Measurements from ENCODE around the gene SNX7.

The SNX7 gene

DNA sequence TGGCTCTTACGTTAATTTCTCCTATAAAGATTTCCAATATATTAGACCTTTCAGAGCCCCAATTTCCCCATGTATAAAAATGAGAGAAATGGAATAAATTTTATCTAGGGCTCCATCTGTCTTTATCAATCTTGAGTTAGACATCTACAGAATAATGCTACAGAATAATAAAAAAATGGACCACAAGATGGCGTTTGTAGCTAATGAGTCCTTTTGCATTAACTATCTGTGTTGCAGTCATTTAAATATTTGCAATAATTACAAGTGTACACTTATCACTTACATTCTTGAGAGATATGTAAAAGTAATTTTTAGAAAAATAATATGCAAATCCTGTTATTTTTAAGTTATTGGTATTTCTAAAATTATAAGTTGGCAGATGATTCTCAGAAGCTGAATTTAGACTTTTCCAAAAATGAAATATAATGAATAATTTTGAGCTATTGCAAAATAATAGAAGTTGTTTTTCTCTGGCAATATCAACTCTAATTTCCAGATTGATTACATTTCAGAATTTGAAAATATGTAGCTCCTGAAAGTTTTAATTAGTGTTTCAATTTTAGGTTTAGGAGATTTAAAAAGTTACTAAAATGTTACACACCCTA lies 87.7 kb downstream of the SNX7 start:
- Histone ChIP-seq H3K9me3 (ENCODE audit: insufficient read depth, low read length, severe bottlenecking) (no peaks in the 10 kb centered on the region), H3K9ac (ENCODE audit: low read depth, low read length) (no peak overlapping the region), H3K79me2 (ENCODE audit: insufficient read depth, low read length) (no peaks in the 10 kb centered on the region), H3K27ac (ENCODE audit: low read length) (no peak overlapping the region), H2AFZ (ENCODE audit: low read depth, low read length) (no peak overlapping the region), H4K20me1 (ENCODE audit: insufficient read depth, low read length) (no peaks in the 10 kb centered on the region), H3K36me3 (ENCODE audit: insufficient read depth, low read length) (no peaks in the 10 kb centered on the region), H3K27me3 (ENCODE audit: insufficient read depth, low read length, poor library complexity) (no peaks in the 10 kb centered on the region), H3K4me3 (ENCODE audit: low read depth in 1 of 2, low read length in 2 of 2) (no peak overlapping the region), H3K4me1 (ENCODE audit: insufficient read depth, low read length) (peaks cover 11% of the 10 kb centered on the region), H3K4me2 (ENCODE audit: insufficient read depth, low read length) (no peak overlapping the region)
- DNase-seq: no peak
- TF ChIP-seq, protein P1, sequence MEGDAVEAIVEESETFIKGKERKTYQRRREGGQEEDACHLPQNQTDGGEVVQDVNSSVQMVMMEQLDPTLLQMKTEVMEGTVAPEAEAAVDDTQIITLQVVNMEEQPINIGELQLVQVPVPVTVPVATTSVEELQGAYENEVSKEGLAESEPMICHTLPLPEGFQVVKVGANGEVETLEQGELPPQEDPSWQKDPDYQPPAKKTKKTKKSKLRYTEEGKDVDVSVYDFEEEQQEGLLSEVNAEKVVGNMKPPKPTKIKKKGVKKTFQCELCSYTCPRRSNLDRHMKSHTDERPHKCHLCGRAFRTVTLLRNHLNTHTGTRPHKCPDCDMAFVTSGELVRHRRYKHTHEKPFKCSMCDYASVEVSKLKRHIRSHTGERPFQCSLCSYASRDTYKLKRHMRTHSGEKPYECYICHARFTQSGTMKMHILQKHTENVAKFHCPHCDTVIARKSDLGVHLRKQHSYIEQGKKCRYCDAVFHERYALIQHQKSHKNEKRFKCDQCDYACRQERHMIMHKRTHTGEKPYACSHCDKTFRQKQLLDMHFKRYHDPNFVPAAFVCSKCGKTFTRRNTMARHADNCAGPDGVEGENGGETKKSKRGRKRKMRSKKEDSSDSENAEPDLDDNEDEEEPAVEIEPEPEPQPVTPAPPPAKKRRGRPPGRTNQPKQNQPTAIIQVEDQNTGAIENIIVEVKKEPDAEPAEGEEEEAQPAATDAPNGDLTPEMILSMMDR (IDR thresholded peaks at IDR 0.05; ENCODE audit: borderline replicate concordance, extremely low read depth, low read length, poor library complexity, severe bottlenecking): peak; percentile 65
- TF ChIP-seq EZH2 (IDR thresholded peaks at IDR 0.05; ENCODE audit: borderline replicate concordance, low read depth, low read length, severe bottlenecking): no peak
- ATAC-seq (ENCODE audit: insufficient read depth, low read depth): peak; percentile 63; the same call in 2 of the 3 replicates

DNA sequence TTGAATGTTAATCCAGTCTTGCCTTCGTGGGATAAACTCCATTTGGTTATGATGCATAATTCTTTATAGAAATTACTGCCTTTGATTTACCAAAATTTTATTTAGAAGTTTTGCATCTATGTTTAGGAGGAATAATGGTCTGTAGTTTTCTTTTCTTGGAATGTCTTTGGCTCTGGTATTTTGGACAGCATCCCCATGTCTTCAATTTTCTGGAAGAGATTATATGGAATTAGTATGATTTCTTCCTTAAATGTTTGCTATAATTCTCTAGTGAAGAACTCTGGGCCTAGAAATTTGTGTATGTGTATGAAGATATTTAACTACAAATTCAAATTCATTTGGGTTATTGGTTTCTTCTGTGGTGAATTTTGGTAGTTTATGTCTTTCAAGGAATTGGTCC lies 92.7 kb downstream of the SNX7 start:
- no peak overlapping the region for H2AFZ ChIP-seq (ENCODE audit: low read depth, low read length)
- no peak for TF ChIP-seq EZH2 (IDR thresholded peaks at IDR 0.05; ENCODE audit: borderline replicate concordance, low read depth, low read length, severe bottlenecking)
- TF ChIP-seq, protein P1 (IDR thresholded peaks at IDR 0.05; ENCODE audit: borderline replicate concordance, extremely low read depth, low read length, poor library complexity, severe bottlenecking): no peak
- ATAC-seq (ENCODE audit: insufficient read depth, low read depth) (no peak), DNase-seq (no peak)
- H3K27me3 ChIP-seq (ENCODE audit: insufficient read depth, low read length, poor library complexity): no peaks in the 10 kb centered on the region
- H4K20me1 ChIP-seq (ENCODE audit: insufficient read depth, low read length): no peaks in the 10 kb centered on the region
- no peak overlapping the region for H3K4me2 ChIP-seq (ENCODE audit: insufficient read depth, low read length)
- H3K27ac ChIP-seq (ENCODE audit: low read length): no peak overlapping the region
- H3K9ac ChIP-seq (ENCODE audit: low read depth, low read length): no peak overlapping the region
- H3K36me3 ChIP-seq (ENCODE audit: insufficient read depth, low read length): no peaks in the 10 kb centered on the region
- peaks cover 11% of the 10 kb centered on the region for H3K4me1 ChIP-seq (ENCODE audit: insufficient read depth, low read length)
- no peaks in the 10 kb centered on the region for H3K79me2 ChIP-seq (ENCODE audit: insufficient read depth, low read length)
- no peaks in the 10 kb centered on the region for H3K9me3 ChIP-seq (ENCODE audit: insufficient read depth, low read length, severe bottlenecking)
- H3K4me3 ChIP-seq (ENCODE audit: low read depth in 1 of 2, low read length in 2 of 2): no peak overlapping the region

- Histone ChIP-seq H3K36me3 (ENCODE audit: insufficient read depth, low read length) (no peaks in the 10 kb centered on the region), H3K4me2 (ENCODE audit: insufficient read depth, low read length) (no peak overlapping the region), H3K4me3 (ENCODE audit: low read depth in 1 of 2, low read length in 2 of 2) (no peak overlapping the region), H4K20me1 (ENCODE audit: insufficient read depth, low read length) (no peaks in the 10 kb centered on the region), H3K79me2 (ENCODE audit: insufficient read depth, low read length) (no peaks in the 10 kb centered on the region), H3K9ac (ENCODE audit: low read depth, low read length) (no peak overlapping the region), H3K4me1 (ENCODE audit: insufficient read depth, low read length) (peaks cover 10% of the 10 kb centered on the region), H2AFZ (ENCODE audit: low read depth, low read length) (no peak overlapping the region), H3K27ac (ENCODE audit: low read length) (peak overlapping the region; percentile 49; the same call in 1 of the 2 replicates), H3K9me3 (ENCODE audit: insufficient read depth, low read length, severe bottlenecking) (no peaks in the 10 kb centered on the region), H3K27me3 (ENCODE audit: insufficient read depth, low read length, poor library complexity) (no peaks in the 10 kb centered on the region)
- ATAC-seq (ENCODE audit: insufficient read depth, low read depth) (peak; percentile 57; the same call in 2 of the 3 replicates), DNase-seq (no peak)
- TF ChIP-seq, protein P1 (IDR thresholded peaks at IDR 0.05; ENCODE audit: borderline replicate concordance, extremely low read depth, low read length, poor library complexity, severe bottlenecking): peak; percentile 44
- TF ChIP-seq EZH2 (IDR thresholded peaks at IDR 0.05; ENCODE audit: borderline replicate concordance, low read depth, low read length, severe bottlenecking): no peak
Measured at GRCh38 chr1:98761219-98761865, 99.8 kb downstream of the SNX7 start.
